ENCODE measurements around the gene OPRD1.

The OPRD1 gene

GRCh38 chr1:28894785-28895184 is 82.8 kb downstream of the OPRD1 start:
- H3K4me1 ChIP-seq (ENCODE audit: control insufficient read depth, insufficient read depth, low read depth, low read length): peaks cover 7% of the 10 kb centered on the region
- H4K91ac ChIP-seq (ENCODE audit: low read length): no peak overlapping the region
- no peak overlapping the region for H3K9ac ChIP-seq (ENCODE audit: low read length)
- H2AK5ac ChIP-seq (ENCODE audit: low read length, severe bottlenecking): no peak overlapping the region
- no peak overlapping the region for H3K4me3 ChIP-seq (ENCODE audit: insufficient read depth in 1 of 2, low read depth in 1 of 2, low read length in 2 of 2)
- H3K4me2 ChIP-seq (ENCODE audit: low read length, poor library complexity, severe bottlenecking): no peak overlapping the region
- no peak overlapping the region for H3K14ac ChIP-seq (ENCODE audit: low read length in 2 of 2)
- H2BK12ac ChIP-seq (ENCODE audit: low read length in 2 of 2): no peak overlapping the region
- 89% methylated on average over 2 of the region's 2 CpGs for WGBS
- no peak overlapping the region for H2AFZ ChIP-seq (ENCODE audit: low read depth, low read length)
- no peak overlapping the region for H3K18ac ChIP-seq (ENCODE audit: low read depth in 1 of 2, low read length in 2 of 2)
- H2BK120ac ChIP-seq (ENCODE audit: low read depth, low read length): no peak overlapping the region
- DNase-seq: no peak
- H4K8ac ChIP-seq (ENCODE audit: low read length): no peak overlapping the region
- peaks cover 20% of the 10 kb centered on the region for H3K79me1 ChIP-seq (replicated peaks; ENCODE audit: low read length, poor library complexity, severe bottlenecking)
- H3K36me3 ChIP-seq (ENCODE audit: control insufficient read depth in 1 of 2, insufficient read depth in 2 of 2, low read depth in 1 of 2, low read length in 2 of 2): peaks cover 0 to 11% of the 10 kb centered on the region in 2 experiments
- no peak overlapping the region for H3K4ac ChIP-seq (ENCODE audit: low read depth in 1 of 2, low read length in 2 of 2)
- peaks cover 0 to 5% of the 10 kb centered on the region in 2 experiments for H3K27me3 ChIP-seq (ENCODE audit: control insufficient read depth in 1 of 2, insufficient read depth in 1 of 2, low read length in 2 of 2)
- H2BK15ac ChIP-seq (ENCODE audit: low read depth, poor library complexity, severe bottlenecking): no peak overlapping the region
- H3K9me3 ChIP-seq (ENCODE audit: control insufficient read depth, low read length): no peaks in the 10 kb centered on the region
- no peak overlapping the region for H3K27ac ChIP-seq (ENCODE audit: low read length, poor library complexity, severe bottlenecking)
- H3K23ac ChIP-seq (ENCODE audit: low read length in 2 of 2): no peak overlapping the region
- H2BK5ac ChIP-seq (ENCODE audit: low read depth, low read length, poor library complexity, severe bottlenecking): no peak overlapping the region

GRCh38 chr1:28895896-28896608 is 84.1 kb downstream of the OPRD1 start:
- Histone ChIP-seq H3K23ac (ENCODE audit: low read length in 2 of 2) (no peak overlapping the region), H2BK12ac (ENCODE audit: low read length in 2 of 2) (no peak overlapping the region), H3K27ac (ENCODE audit: low read length, poor library complexity, severe bottlenecking) (no peak overlapping the region), H3K4ac (ENCODE audit: low read depth in 1 of 2, low read length in 2 of 2) (no peak overlapping the region), H3K4me3 (ENCODE audit: insufficient read depth in 1 of 2, low read depth in 1 of 2, low read length in 2 of 2) (no peak overlapping the region), H2BK5ac (ENCODE audit: low read depth, low read length, poor library complexity, severe bottlenecking) (no peak overlapping the region), H3K14ac (ENCODE audit: low read length in 2 of 2) (no peak overlapping the region), H2AFZ (ENCODE audit: low read depth, low read length) (no peak overlapping the region), H3K27me3 (ENCODE audit: control insufficient read depth in 1 of 2, insufficient read depth in 1 of 2, low read length in 2 of 2) (no peaks in the 10 kb centered on the region), H3K4me2 (ENCODE audit: low read length, poor library complexity, severe bottlenecking) (no peak overlapping the region), H3K36me3 (ENCODE audit: control insufficient read depth in 1 of 2, insufficient read depth in 2 of 2, low read depth in 1 of 2, low read length in 2 of 2) (peaks cover 0 to 11% of the 10 kb centered on the region in 2 experiments), H3K18ac (ENCODE audit: low read depth in 1 of 2, low read length in 2 of 2) (no peak overlapping the region), H3K9me3 (ENCODE audit: control insufficient read depth, low read length) (no peaks in the 10 kb centered on the region), H3K9ac (ENCODE audit: low read length) (no peak overlapping the region), H4K91ac (ENCODE audit: low read length) (no peak overlapping the region), H2AK5ac (ENCODE audit: low read length, severe bottlenecking) (no peak overlapping the region), H2BK15ac (ENCODE audit: low read depth, poor library complexity, severe bottlenecking) (no peak overlapping the region), H4K8ac (ENCODE audit: low read length) (no peak overlapping the region), H3K4me1 (ENCODE audit: control insufficient read depth, insufficient read depth, low read depth, low read length) (peaks cover 7% of the 10 kb centered on the region), H3K79me1 (replicated peaks; ENCODE audit: low read length, poor library complexity, severe bottlenecking) (peaks cover 16% of the 10 kb centered on the region), H2BK120ac (ENCODE audit: low read depth, low read length) (no peak overlapping the region)
- no CpG with 5 or more reads among the region's 4 CpGs for WGBS
- DNase-seq: no peak

GRCh38 chr1:28896609-28896986 is 84.6 kb downstream of the OPRD1 start:
- H4K91ac ChIP-seq (ENCODE audit: low read length): no peak overlapping the region
- no peak overlapping the region for H4K8ac ChIP-seq (ENCODE audit: low read length)
- H3K36me3 ChIP-seq (ENCODE audit: control insufficient read depth in 1 of 2, insufficient read depth in 2 of 2, low read depth in 1 of 2, low read length in 2 of 2): peaks cover 0 to 11% of the 10 kb centered on the region in 2 experiments
- H2BK5ac ChIP-seq (ENCODE audit: low read depth, low read length, poor library complexity, severe bottlenecking): no peak overlapping the region
- H2BK15ac ChIP-seq (ENCODE audit: low read depth, poor library complexity, severe bottlenecking): no peak overlapping the region
- no peak overlapping the region for H3K27ac ChIP-seq (ENCODE audit: low read length, poor library complexity, severe bottlenecking)
- no peak overlapping the region for H3K4ac ChIP-seq (ENCODE audit: low read depth in 1 of 2, low read length in 2 of 2)
- H3K27me3 ChIP-seq (ENCODE audit: control insufficient read depth in 1 of 2, insufficient read depth in 1 of 2, low read length in 2 of 2): no peaks in the 10 kb centered on the region
- no peak overlapping the region for H3K9ac ChIP-seq (ENCODE audit: low read length)
- 58% methylated on average over 3 of the region's 3 CpGs for WGBS
- no peak overlapping the region for H3K14ac ChIP-seq (ENCODE audit: low read length in 2 of 2)
- H2BK120ac ChIP-seq (ENCODE audit: low read depth, low read length): no peak overlapping the region
- no peak overlapping the region for H3K4me2 ChIP-seq (ENCODE audit: low read length, poor library complexity, severe bottlenecking)
- no peak overlapping the region for H3K23ac ChIP-seq (ENCODE audit: low read length in 2 of 2)
- H3K79me1 ChIP-seq (replicated peaks; ENCODE audit: low read length, poor library complexity, severe bottlenecking): peaks cover 16% of the 10 kb centered on the region
- no peak overlapping the region for H2AK5ac ChIP-seq (ENCODE audit: low read length, severe bottlenecking)
- no peak for DNase-seq
- no peak overlapping the region for H3K4me3 ChIP-seq (ENCODE audit: insufficient read depth in 1 of 2, low read depth in 1 of 2, low read length in 2 of 2)
- no peaks in the 10 kb centered on the region for H3K9me3 ChIP-seq (ENCODE audit: control insufficient read depth, low read length)
- H2BK12ac ChIP-seq (ENCODE audit: low read length in 2 of 2): no peak overlapping the region
- H3K4me1 ChIP-seq (ENCODE audit: control insufficient read depth, insufficient read depth, low read depth, low read length): peaks cover 7% of the 10 kb centered on the region
- no peak overlapping the region for H2AFZ ChIP-seq (ENCODE audit: low read depth, low read length)
- no peak overlapping the region for H3K18ac ChIP-seq (ENCODE audit: low read depth in 1 of 2, low read length in 2 of 2)

- H3K27me3 ChIP-seq (ENCODE audit: control insufficient read depth in 1 of 2, insufficient read depth in 1 of 2, low read length in 2 of 2): no peaks in the 10 kb centered on the region
- H3K4me3 ChIP-seq (ENCODE audit: insufficient read depth in 1 of 2, low read depth in 1 of 2, low read length in 2 of 2): peak overlapping the region in 1 of 2 experiments; percentile 23
- WGBS: 70% methylated on average over 4 of the region's 4 CpGs
- no peak overlapping the region for H3K23ac ChIP-seq (ENCODE audit: low read length in 2 of 2)
- H3K4ac ChIP-seq (ENCODE audit: low read depth in 1 of 2, low read length in 2 of 2): no peak overlapping the region
- no peak overlapping the region for H2BK12ac ChIP-seq (ENCODE audit: low read length in 2 of 2)
- no peak overlapping the region for H2AK5ac ChIP-seq (ENCODE audit: low read length, severe bottlenecking)
- peaks cover 7% of the 10 kb centered on the region for H3K4me1 ChIP-seq (ENCODE audit: control insufficient read depth, insufficient read depth, low read depth, low read length)
- no peak overlapping the region for H2BK120ac ChIP-seq (ENCODE audit: low read depth, low read length)
- no peak overlapping the region for H3K18ac ChIP-seq (ENCODE audit: low read depth in 1 of 2, low read length in 2 of 2)
- H2AFZ ChIP-seq (ENCODE audit: low read depth, low read length): no peak overlapping the region
- H2BK15ac ChIP-seq (ENCODE audit: low read depth, poor library complexity, severe bottlenecking): no peak overlapping the region
- peaks cover 0 to 11% of the 10 kb centered on the region in 2 experiments for H3K36me3 ChIP-seq (ENCODE audit: control insufficient read depth in 1 of 2, insufficient read depth in 2 of 2, low read depth in 1 of 2, low read length in 2 of 2)
- H3K14ac ChIP-seq (ENCODE audit: low read length in 2 of 2): no peak overlapping the region
- no peak overlapping the region for H3K27ac ChIP-seq (ENCODE audit: low read length, poor library complexity, severe bottlenecking)
- H3K4me2 ChIP-seq (ENCODE audit: low read length, poor library complexity, severe bottlenecking): no peak overlapping the region
- H3K9me3 ChIP-seq (ENCODE audit: control insufficient read depth, low read length): no peaks in the 10 kb centered on the region
- no peak overlapping the region for H2BK5ac ChIP-seq (ENCODE audit: low read depth, low read length, poor library complexity, severe bottlenecking)
- H4K91ac ChIP-seq (ENCODE audit: low read length): no peak overlapping the region
- DNase-seq: no peak
- peaks cover 22% of the 10 kb centered on the region for H3K79me1 ChIP-seq (replicated peaks; ENCODE audit: low read length, poor library complexity, severe bottlenecking)
- no peak overlapping the region for H4K8ac ChIP-seq (ENCODE audit: low read length)
- no peak overlapping the region for H3K9ac ChIP-seq (ENCODE audit: low read length)
Observed at GRCh38 chr1:28897789-28898188, 85.8 kb downstream of the OPRD1 start.

Measured in mesenchymal stem cell (in vitro differentiated cells and primary cell).